Lower leg skin (tissue), 4 donors: ENCODE measurements around the gene CAMTA1. TPM values are rescaled to one million over a fixed set of nuclear protein-coding genes. Genes with fewer than 3 reads are reported as not detected.

Experiments used
- DNase-seq, 2 donors: peaks; one replicate each; pipeline ENCODE4 v3.0.0-alpha.2; 2019; ENCODE audit warnings: low spot score in 2 of 2
- H3K4me3 ChIP-seq: fragments of 200-600 bp; sonication (generic); 2 replicates; pipeline ENCODE4 v1.5.1; 2017; ENCODE audit warnings: mild to moderate bottlenecking, low read depth; ENCODE audit not compliant: poor library complexity, severe bottlenecking
- POLR2A ChIP-seq, 2 donors: fragments of 450-650 bp; IDR thresholded peaks; one replicate each; pipeline ENCODE4 v1.6.1; 2016 to 2017; ENCODE audit warnings: antibody characterized with exemption in 2 of 2, mild to moderate bottlenecking in 1 of 2, moderate library complexity in 1 of 2
- WGBS, 2 donors: methylation state at CpG; one replicate each; pipeline ENCODE4 v1.1.5; 2018; 5-methylcytosine and 5-hydroxymethylcytosine counted together
- intact Hi-C: fragments of 100-400 bp; cut with DNase I; formaldehyde crosslinking; loops from one replicate; pipeline ENCODE4 v1.15.0; 2023; ENCODE audit warnings: low total_unique reads
- total RNA-seq, 4 donors: library from RNA; depleted of rRNA; stranded (reverse); fragments of >200 nt; gene quantifications; one replicate each; pipeline ENCODE4 v1.1.0, GENCODE V29; 2016
- TF ChIP-seq, protein P1 (sequence below), 3 donors: fragments of 450-650 bp; IDR thresholded peaks; one replicate each; pipeline ENCODE4 v1.5.1; 2016; ENCODE audit warnings: antibody characterized with exemption in 3 of 3, mild to moderate bottlenecking in 3 of 3, moderate library complexity in 2 of 3

The CAMTA1 gene
- total RNA-seq, 4 donors from 2014 or later = 24.4 to 52.3 (median 32.9) TPM

DNA sequence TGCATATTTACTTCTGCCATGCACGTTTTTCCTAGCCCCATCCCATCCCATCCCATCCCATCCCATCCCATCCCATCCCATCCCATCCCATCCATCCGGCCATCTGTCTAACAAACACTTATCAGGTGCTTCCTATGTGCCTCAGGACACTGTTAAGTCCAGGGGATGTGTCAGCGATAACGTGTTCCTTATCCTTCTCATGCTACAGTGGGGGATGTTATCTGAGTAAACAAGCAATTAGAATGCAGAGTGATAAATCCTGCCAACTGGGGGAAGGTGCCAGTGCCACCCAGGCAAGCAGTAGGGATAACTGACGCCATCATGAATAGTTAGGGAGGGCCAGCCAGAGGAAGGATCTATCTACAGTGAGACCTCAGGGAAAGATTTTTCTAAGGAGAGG is 304.2 kb downstream of the CAMTA1 start:
- TF ChIP-seq POLR2A (IDR thresholded peaks at IDR 0.05) = no peak
- TF ChIP-seq, protein P1, sequence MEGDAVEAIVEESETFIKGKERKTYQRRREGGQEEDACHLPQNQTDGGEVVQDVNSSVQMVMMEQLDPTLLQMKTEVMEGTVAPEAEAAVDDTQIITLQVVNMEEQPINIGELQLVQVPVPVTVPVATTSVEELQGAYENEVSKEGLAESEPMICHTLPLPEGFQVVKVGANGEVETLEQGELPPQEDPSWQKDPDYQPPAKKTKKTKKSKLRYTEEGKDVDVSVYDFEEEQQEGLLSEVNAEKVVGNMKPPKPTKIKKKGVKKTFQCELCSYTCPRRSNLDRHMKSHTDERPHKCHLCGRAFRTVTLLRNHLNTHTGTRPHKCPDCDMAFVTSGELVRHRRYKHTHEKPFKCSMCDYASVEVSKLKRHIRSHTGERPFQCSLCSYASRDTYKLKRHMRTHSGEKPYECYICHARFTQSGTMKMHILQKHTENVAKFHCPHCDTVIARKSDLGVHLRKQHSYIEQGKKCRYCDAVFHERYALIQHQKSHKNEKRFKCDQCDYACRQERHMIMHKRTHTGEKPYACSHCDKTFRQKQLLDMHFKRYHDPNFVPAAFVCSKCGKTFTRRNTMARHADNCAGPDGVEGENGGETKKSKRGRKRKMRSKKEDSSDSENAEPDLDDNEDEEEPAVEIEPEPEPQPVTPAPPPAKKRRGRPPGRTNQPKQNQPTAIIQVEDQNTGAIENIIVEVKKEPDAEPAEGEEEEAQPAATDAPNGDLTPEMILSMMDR (IDR thresholded peaks at IDR 0.05) = no peak
- DNase-seq = no peak
- whole genome bisulfite sequencing, 2 donors = 58 to 59% methylated on average over 5 of the region's 5 CpGs
- intact Hi-C loops = no loop called here
- no peak overlapping the region for H3K4me3 ChIP-seq

DNA sequence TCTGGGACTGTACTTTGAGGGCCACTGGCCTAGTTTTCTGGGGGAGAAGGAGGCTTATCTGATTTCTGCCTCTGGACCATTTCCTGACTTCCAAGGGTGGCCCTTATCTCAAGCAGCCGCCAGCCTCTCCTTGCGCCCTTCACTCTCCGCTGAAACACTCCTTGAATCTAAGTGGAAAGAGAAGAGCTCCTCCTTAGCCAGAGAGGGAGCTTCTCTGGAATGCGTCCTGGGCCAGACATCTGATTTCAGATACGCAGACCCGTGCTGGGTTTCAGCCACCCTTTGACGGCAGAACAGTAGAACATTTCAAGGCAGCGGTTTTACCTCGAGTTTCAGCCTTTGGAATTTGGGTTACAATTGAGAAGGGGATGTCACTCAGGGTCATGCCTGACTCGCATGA is 308.0 kb downstream of the CAMTA1 start:
- TF ChIP-seq, protein P1 (IDR thresholded peaks at IDR 0.05) = no peak
- no peak for TF ChIP-seq POLR2A (IDR thresholded peaks at IDR 0.05)
- intact Hi-C loops = no loop called here
- DNase-seq = no peak
- no peak overlapping the region for H3K4me3 ChIP-seq
- WGBS, 2 donors = 51 to 60% methylated on average over 10 of the region's 10 CpGs

DNA sequence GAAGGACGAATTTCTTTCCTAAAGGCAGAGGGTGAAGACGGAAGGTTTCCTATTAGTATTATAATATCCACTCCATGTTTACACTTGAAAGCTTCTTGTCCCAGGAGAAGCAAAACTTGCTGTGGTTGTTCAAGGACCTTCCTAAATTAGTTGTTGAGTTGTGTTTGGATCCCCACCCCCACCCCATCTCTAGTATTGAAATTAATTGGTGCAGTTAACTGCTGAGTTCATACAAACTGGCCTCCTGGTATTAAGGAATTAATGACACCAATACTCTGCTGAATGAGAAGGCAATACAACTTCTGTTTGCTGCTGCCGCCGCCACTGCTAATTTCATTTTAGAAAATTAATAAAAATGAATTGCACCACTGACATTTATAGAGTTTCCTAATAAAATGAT is 308.8 kb downstream of the CAMTA1 start:
- 66 to 79% methylated on average over 4 of the region's 4 CpGs for WGBS, 2 donors
- DNase-seq = no peak
- TF ChIP-seq, protein P1 (IDR thresholded peaks at IDR 0.05) = no peak
- no peak for TF ChIP-seq POLR2A (IDR thresholded peaks at IDR 0.05)
- no peak overlapping the region for H3K4me3 ChIP-seq
- intact Hi-C loops = no loop called here

DNA sequence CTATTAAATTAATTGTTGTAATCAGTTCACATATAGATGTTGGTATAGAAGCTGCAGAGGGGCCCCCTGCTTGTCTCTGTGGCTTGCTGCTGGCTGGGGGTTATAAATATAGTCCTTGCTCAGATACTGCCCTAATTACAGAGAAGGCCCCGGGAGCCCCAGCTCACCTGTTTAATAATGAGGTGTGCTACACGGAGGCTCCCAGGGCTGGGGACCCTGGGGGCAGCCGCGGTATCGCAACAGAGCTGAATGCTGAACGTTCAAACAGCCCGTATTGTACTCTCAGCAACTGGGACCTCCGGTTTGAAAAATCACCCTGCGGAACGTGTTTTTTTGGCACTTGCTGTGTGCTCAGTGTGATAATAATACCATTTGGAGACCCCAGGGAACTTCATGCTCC is 309.3 kb downstream of the CAMTA1 start:
- TF ChIP-seq, protein P1 (IDR thresholded peaks at IDR 0.05) = no peak
- no peak for TF ChIP-seq POLR2A (IDR thresholded peaks at IDR 0.05)
- intact Hi-C loops = no loop called here
- WGBS, 2 donors = 43 to 65% methylated on average over 10 of the region's 10 CpGs
- H3K4me3 ChIP-seq = no peak overlapping the region
- no peak for DNase-seq

DNA sequence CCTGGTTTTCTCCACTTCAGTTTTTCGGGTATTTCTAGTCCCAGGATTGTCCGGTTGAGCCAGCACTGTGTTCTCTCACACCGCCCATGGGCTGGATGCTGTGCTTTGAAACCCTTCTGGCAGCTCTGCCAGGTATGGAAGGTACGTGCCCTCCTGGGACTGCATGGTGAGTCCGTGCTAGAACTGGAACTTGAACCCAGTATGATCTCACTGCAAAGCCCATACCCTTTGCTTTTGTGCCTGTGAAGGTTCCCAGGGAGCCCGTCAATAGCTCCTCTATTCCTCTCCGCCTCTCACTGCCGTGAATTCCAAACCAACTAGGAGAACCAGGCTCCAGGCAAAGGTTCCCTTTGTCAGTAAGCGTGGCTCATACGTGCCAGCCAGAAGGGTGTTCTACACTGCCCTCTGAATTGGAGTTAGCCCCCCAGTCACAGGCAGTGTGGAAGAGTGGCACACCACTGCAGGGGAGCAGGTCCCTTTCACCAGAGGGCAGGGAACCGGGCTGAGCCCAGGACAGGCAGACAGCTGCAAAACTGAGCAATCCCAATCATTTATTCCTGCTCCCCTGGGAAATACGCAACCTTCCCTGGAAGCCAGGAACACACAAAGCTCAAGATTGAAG is 310.2 kb downstream of the CAMTA1 start:
- intact Hi-C loops = no loop called here
- no peak for TF ChIP-seq POLR2A (IDR thresholded peaks at IDR 0.05)
- TF ChIP-seq, protein P1 (IDR thresholded peaks at IDR 0.05) = no peak
- WGBS, 2 donors = 71 to 79% methylated on average over 12 of the region's 12 CpGs
- no peak overlapping the region for H3K4me3 ChIP-seq
- DNase-seq = no peak
